ENCODE measurements around the gene HDAC7. TPM values are rescaled to one million over a fixed set of nuclear protein-coding genes. Genes with fewer than 3 reads are reported as not detected.

Gene HDAC7
- total RNA-seq, 4 donors from 2014 or later: 90.4 to 186 (median 98.4) TPM

DNA sequence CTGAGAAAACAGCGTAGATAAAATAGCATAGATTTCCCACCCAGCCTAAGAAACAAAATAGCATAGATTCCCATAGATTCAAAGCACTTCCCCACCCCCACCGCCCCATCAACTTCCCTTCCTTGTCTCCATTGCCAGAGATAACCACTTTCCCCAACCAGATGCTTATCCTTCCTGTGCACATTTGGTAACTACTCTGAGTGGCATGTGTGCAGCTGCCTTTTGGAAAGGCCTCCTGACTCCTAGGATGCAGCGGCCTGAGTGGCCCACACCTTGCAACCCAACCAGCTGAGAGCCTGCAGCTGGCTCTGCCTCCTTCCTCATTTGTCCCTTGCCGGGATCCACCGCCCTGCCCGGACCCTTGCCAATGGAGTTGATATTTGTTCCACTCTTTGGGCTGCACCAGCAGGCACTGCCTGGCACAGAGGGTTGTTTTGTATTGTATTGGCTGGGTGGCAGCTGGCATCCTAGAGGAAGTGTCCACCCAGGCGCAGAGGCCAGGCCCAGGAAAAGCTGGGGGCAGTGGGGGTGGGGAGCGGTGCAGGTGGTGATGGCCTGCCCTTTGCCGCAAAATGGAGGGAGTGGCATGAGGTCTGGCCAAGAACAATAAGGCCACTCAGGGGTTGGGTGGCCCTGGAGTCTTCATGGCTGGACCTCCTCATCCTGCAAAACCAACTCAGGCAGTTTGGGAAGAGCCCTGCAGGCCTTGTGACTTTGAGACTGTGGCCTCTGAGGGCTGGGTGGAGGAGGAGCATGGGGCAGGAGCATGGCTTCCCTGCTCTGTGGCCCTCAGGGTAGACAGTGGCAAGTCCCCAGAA lies 41.8 kb downstream of the HDAC7 start:
- 49 to 55% methylated on average over 9 of the region's 9 CpGs for WGBS, 2 donors
- TF ChIP-seq POLR2A (IDR thresholded peaks at IDR 0.05) (no peak), EP300 (IDR thresholded peaks at IDR 0.05) (no peak)
- TF ChIP-seq, protein P1, sequence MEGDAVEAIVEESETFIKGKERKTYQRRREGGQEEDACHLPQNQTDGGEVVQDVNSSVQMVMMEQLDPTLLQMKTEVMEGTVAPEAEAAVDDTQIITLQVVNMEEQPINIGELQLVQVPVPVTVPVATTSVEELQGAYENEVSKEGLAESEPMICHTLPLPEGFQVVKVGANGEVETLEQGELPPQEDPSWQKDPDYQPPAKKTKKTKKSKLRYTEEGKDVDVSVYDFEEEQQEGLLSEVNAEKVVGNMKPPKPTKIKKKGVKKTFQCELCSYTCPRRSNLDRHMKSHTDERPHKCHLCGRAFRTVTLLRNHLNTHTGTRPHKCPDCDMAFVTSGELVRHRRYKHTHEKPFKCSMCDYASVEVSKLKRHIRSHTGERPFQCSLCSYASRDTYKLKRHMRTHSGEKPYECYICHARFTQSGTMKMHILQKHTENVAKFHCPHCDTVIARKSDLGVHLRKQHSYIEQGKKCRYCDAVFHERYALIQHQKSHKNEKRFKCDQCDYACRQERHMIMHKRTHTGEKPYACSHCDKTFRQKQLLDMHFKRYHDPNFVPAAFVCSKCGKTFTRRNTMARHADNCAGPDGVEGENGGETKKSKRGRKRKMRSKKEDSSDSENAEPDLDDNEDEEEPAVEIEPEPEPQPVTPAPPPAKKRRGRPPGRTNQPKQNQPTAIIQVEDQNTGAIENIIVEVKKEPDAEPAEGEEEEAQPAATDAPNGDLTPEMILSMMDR (IDR thresholded peaks at IDR 0.05): no peak
- Histone ChIP-seq H3K27me3 (no peaks in the 10 kb centered on the region), H3K36me3 (peaks cover 0 to 25% (median 0%) of the 10 kb centered on the region in 3 donors), H3K4me1 (peaks cover 0 to 73% (median 52%) of the 10 kb centered on the region in 4 donors), H3K4me3 (no peak overlapping the region), H3K9me3 (no peaks in the 10 kb centered on the region), H3K27ac (peak overlapping the region in 3 of 4 donors; percentile 57 to 90 (median 89))
- no peak for DNase-seq (ENCODE audit: low spot score in 2 of 2)

DNA sequence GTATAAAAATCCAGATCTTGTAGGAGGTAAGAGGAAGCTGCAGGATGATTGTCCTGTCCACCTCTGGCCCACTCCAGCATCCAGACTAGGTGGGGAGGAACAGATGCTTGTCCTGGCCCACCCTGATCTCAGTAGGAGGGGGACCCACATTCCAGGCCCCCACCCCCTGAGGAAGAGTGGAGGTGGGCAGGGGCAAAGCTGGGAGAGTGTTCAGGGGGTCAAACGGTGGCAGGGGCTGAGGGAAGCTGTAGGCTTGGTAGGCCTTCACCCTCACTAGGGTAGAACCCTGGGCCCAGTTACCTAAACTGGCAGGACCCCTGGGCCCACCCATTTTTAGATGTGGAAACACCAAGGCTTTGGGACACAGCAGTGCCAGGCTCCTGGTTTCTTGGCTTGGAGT lies 42.6 kb downstream of the HDAC7 start:
- WGBS, 2 donors: 33 to 67% methylated on average over 1 of the region's 1 CpG
- Histone ChIP-seq H3K27ac (peak overlapping the region; percentile 12 to 90 (median 73)), H3K4me3 (no peak overlapping the region), H3K36me3 (peaks cover 0 to 17% (median 0%) of the 10 kb centered on the region in 3 donors), H3K9me3 (no peaks in the 10 kb centered on the region), H3K4me1 (peaks cover 0 to 73% (median 52%) of the 10 kb centered on the region in 4 donors), H3K27me3 (no peaks in the 10 kb centered on the region)
- TF ChIP-seq EP300 (IDR thresholded peaks at IDR 0.05) (no peak), POLR2A (IDR thresholded peaks at IDR 0.05) (no peak)
- TF ChIP-seq, protein P1 (IDR thresholded peaks at IDR 0.05): no peak
- DNase-seq (ENCODE audit: low spot score in 2 of 2): no peak

DNA sequence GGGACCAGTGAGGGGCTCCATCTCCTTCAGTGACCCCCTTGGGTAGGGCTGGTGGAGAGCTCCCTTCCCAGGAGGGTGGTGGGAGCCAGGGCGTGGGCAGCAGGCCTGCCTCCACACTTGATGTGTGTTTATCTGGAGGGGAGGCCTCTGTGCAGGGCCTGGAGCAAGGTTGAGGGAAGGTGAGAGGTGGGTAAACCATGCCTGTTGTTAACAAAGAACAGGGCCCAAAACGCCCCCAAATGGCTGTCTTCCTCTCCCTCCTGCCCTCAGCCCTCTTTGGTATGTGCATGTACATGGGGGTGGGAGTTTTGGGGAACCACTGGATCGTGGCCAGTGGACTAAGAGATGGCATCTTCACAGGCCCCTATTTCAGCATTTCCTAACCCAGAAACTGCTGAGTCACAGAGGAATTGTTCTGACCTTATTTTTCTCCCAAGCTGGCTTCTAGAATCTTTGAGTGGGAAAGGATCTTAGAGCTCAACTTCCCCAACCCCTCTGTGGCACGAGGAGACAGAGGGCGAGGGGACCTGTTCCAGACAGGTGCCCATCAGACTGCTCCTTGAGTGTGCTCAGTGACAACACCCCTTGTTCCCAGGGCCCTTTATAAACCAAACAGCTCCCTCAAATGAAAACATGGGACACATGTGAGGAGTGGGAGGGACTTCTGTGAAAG lies 43.1 kb downstream of the HDAC7 start:
- Histone ChIP-seq H3K36me3 (peaks cover 0 to 12% (median 0%) of the 10 kb centered on the region in 3 donors), H3K4me1 (peaks cover 0 to 73% (median 52%) of the 10 kb centered on the region in 4 donors), H3K27ac (peak overlapping the region; percentile 12 to 90 (median 73))

DNA sequence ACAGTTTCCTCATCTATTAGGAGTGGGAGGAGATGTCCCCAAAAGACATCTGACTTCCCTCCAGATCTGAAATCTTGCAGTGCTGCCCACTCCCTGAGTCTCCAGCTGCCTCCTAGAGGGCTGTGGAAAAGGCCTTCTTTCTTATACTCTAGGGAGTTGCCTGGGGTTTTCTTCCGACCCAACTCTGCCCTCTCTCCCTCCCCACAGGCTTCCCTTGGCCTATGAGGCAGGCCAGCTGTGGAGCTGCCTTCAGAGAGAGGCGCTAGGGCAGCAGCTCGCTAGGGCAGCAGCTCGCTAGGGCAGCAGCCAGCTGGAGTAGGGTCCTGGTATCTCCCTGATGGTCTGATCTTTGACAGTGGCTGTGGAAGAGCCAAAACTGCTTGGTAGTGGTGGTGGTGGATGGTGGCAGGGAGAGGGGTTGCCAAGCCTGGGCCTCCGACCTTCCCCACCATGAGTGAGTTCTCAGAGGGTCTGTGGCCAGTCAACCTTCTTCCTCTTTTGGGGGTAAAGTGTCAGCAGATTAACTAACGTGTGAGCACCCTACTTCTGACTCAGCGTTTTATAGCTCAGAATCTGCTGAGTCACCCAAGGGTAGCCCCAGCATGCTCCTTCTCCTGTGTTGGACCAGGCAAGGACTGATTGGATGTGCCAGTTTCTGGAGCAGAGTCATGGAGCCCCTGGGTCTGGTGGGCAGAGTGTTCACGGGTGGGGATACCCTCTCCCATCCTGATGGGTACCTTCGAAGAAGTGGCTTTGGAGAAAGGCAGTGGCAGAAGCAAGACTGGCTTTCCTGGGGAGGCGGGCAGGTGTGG lies 44.4 kb downstream of the HDAC7 start:
- DNase-seq (ENCODE audit: low spot score in 2 of 2): no peak
- no peak overlapping the region for H3K4me3 ChIP-seq
- peak overlapping the region in 3 of 4 donors; percentile 57 to 90 (median 89) for H3K27ac ChIP-seq
- peaks cover 0 to 3% (median 0%) of the 10 kb centered on the region in 3 donors for H3K36me3 ChIP-seq
- peaks cover 0 to 77% (median 52%) of the 10 kb centered on the region in 4 donors for H3K4me1 ChIP-seq
- TF ChIP-seq EP300 (IDR thresholded peaks at IDR 0.05) (no peak), POLR2A (IDR thresholded peaks at IDR 0.05) (no peak)
- TF ChIP-seq, protein P1 (IDR thresholded peaks at IDR 0.05): no peak
- 65 to 69% methylated on average over 10 of the region's 10 CpGs for WGBS, 2 donors
- no peaks in the 10 kb centered on the region for H3K9me3 ChIP-seq
- H3K27me3 ChIP-seq: no peaks in the 10 kb centered on the region

More for the DNA sequence above, 43.1 kb downstream of the HDAC7 start:
- no peak for DNase-seq (ENCODE audit: low spot score in 2 of 2)
- Histone ChIP-seq H3K9me3 (no peaks in the 10 kb centered on the region), H3K27me3 (no peaks in the 10 kb centered on the region), H3K4me3 (no peak overlapping the region)
- 43 to 52% methylated on average over 5 of the region's 5 CpGs for WGBS, 2 donors
- TF ChIP-seq POLR2A (IDR thresholded peaks at IDR 0.05): no peak
- TF ChIP-seq, protein P1 (IDR thresholded peaks at IDR 0.05): no peak
- no peak for TF ChIP-seq EP300 (IDR thresholded peaks at IDR 0.05)

Measured in tibial nerve (tissue), 4 donors.